SK-N-MC (cell line): ENCODE measurements around the gene PRKAR1B.

Source experiments
- DNase-seq: peaks from one replicate; pipeline ENCODE4 v3.0.0-alpha.2; 2011; ENCODE audit warnings: low read depth, low spot score
- H3K27ac ChIP-seq: fragments of 200-600 bp; sonication (generic); 2 replicates; pipeline ENCODE4 v1.5.1; 2016; ENCODE audit warnings: mixed run types
- H3K36me3 ChIP-seq: fragments of 200-600 bp; sonication (generic); 2 replicates; pipeline ENCODE4 v1.6.1; 2017; ENCODE audit warnings: antibody characterized with exemption, low read length, mixed read lengths; ENCODE audit not compliant: insufficient read depth
- H3K4me3 ChIP-seq: fragments of 200-600 bp; sonication (generic); 2 replicates; pipeline ENCODE4 v1.5.1; 2016
- H3K9ac ChIP-seq: fragments of 200-600 bp; sonication (generic); 2 replicates; pipeline ENCODE4 v1.8.0; 2017; ENCODE audit warnings: mixed run types, mixed read lengths; ENCODE audit not compliant: insufficient read length
- H3K9me3 ChIP-seq: fragments of 200-600 bp; sonication (generic); 2 replicates; pipeline ENCODE4 v1.6.1; 2017; ENCODE audit warnings: low read depth, mild to moderate bottlenecking, antibody characterized with exemption, low read length, moderate library complexity, mixed read lengths
- EZH2 ChIP-seq: fragments of 200-600 bp; sonication (generic); IDR thresholded peaks from one replicate; pipeline ENCODE4 v1.6.1; 2017; ENCODE audit warnings: antibody characterized with exemption
- FOXP2 ChIP-seq: optimal IDR thresholded peaks from 2 replicates; pipeline ENCODE3; 2011; ENCODE audit warnings: mild to moderate bottlenecking, moderate library complexity; ENCODE audit not compliant: insufficient read depth; ENCODE audit errors: extremely low read length, control extremely low read depth
- POLR2AphosphoS5 ChIP-seq: IDR thresholded peaks from 2 replicates; pipeline ENCODE4 v1.6.1; 2012; ENCODE audit warnings: mild to moderate bottlenecking, low read depth, low read length, borderline replicate concordance

PRKAR1B gene

GRCh38 chr7:701086-701671 is 25.9 kb downstream of the PRKAR1B start:
- H3K4me3 ChIP-seq: no peak overlapping the region

GRCh38 chr7:699476-700170 is 27.5 kb downstream of the PRKAR1B start:
- TF ChIP-seq FOXP2: no peak
- no peak for TF ChIP-seq EZH2
- no peak for TF ChIP-seq POLR2AphosphoS5
- H3K4me3 ChIP-seq: no peak overlapping the region
- DNase-seq: no peak
- H3K36me3 ChIP-seq: no peaks in the 10 kb centered on the region
- H3K9me3 ChIP-seq: no peaks in the 10 kb centered on the region
- no peak overlapping the region for H3K27ac ChIP-seq
- H3K9ac ChIP-seq: no peak overlapping the region

More at GRCh38 chr7:701086-701671, 25.9 kb downstream of the PRKAR1B start:
- no peaks in the 10 kb centered on the region for H3K36me3 ChIP-seq
- DNase-seq: no peak
- no peak overlapping the region for H3K9ac ChIP-seq
- TF ChIP-seq EZH2: no peak
- no peak for TF ChIP-seq POLR2AphosphoS5
- no peak for TF ChIP-seq FOXP2
- no peak overlapping the region for H3K27ac ChIP-seq
- no peaks in the 10 kb centered on the region for H3K9me3 ChIP-seq

GRCh38 chr7:698515-699475 is 28.3 kb downstream of the PRKAR1B start:
- no peak for DNase-seq
- Histone ChIP-seq H3K27ac (no peak overlapping the region), H3K9me3 (no peaks in the 10 kb centered on the region), H3K9ac (no peak overlapping the region), H3K4me3 (no peak overlapping the region), H3K36me3 (no peaks in the 10 kb centered on the region)
- TF ChIP-seq POLR2AphosphoS5: no peak
- no peak for TF ChIP-seq FOXP2
- TF ChIP-seq EZH2: no peak

GRCh38 chr7:696812-697551 is 30.1 kb downstream of the PRKAR1B start:
- H3K36me3 ChIP-seq: no peaks in the 10 kb centered on the region
- no peak overlapping the region for H3K4me3 ChIP-seq
- TF ChIP-seq FOXP2: no peak
- TF ChIP-seq EZH2: no peak
- TF ChIP-seq POLR2AphosphoS5: no peak
- H3K9me3 ChIP-seq: no peaks in the 10 kb centered on the region
- no peak overlapping the region for H3K9ac ChIP-seq
- no peak for DNase-seq
- H3K27ac ChIP-seq: no peak overlapping the region

GRCh38 chr7:696426-696811 is 30.7 kb downstream of the PRKAR1B start:
- Histone ChIP-seq H3K9me3 (no peaks in the 10 kb centered on the region), H3K36me3 (no peaks in the 10 kb centered on the region), H3K27ac (no peak overlapping the region), H3K4me3 (no peak overlapping the region), H3K9ac (no peak overlapping the region)
- DNase-seq: no peak
- no peak for TF ChIP-seq FOXP2
- TF ChIP-seq EZH2: no peak
- no peak for TF ChIP-seq POLR2AphosphoS5

- Histone ChIP-seq H3K9ac (no peak overlapping the region), H3K27ac (no peak overlapping the region), H3K4me3 (no peak overlapping the region), H3K9me3 (no peaks in the 10 kb centered on the region), H3K36me3 (no peaks in the 10 kb centered on the region)
- no peak for DNase-seq
- TF ChIP-seq POLR2AphosphoS5: no peak
- no peak for TF ChIP-seq EZH2
- no peak for TF ChIP-seq FOXP2
Observed at GRCh38 chr7:693280-693679, 33.8 kb downstream of the PRKAR1B start.

- TF ChIP-seq EZH2 (no peak), FOXP2 (no peak), POLR2AphosphoS5 (no peak)
- Histone ChIP-seq H3K9ac (no peak overlapping the region), H3K9me3 (no peaks in the 10 kb centered on the region), H3K4me3 (no peak overlapping the region), H3K27ac (no peak overlapping the region), H3K36me3 (no peaks in the 10 kb centered on the region)
- no peak for DNase-seq
Observed at GRCh38 chr7:691361-692045, 35.6 kb downstream of the PRKAR1B start.
